Spleen (tissue), 11 donors: ENCODE data around the gene TMEM135. TPM values are rescaled to one million over a fixed set of nuclear protein-coding genes. Genes with fewer than 3 reads are reported as not detected.
"Not testable (repeated sequence)": the region's sequence is repeated elsewhere in the genome, so short reads cannot be mapped to it uniquely, and the experiment has no call there.

Source experiments
- DNase-seq: peaks from one replicate; pipeline ENCODE4 v3.0.0-alpha.2; 2020
- H3K27ac ChIP-seq, 8 donors: fragments of 200-600 bp; sonication (generic) in 7 of 8; 1 replicate in 4 of 8; 2 replicates in 4 of 8; pipeline versions ENCODE4 v1.5.0 to v1.8.0; 2016 to 2021; ENCODE audit warnings: inconsistent platforms in 4 of 8, mild to moderate bottlenecking in 4 of 8, moderate library complexity in 1 of 8
- H3K27me3 ChIP-seq, 7 donors: fragments of 200-600 bp; sonication (generic) in 6 of 7; replicated peaks in 1 of 7; 1 replicate in 4 of 7; 2 replicates in 3 of 7; pipeline versions ENCODE4 v1.5.0 to v1.8.0; 2016 to 2021; ENCODE audit warnings: inconsistent platforms in 3 of 7, mild to moderate bottlenecking in 1 of 7
- H3K36me3 ChIP-seq, 6 donors: fragments of 200-600 bp; sonication (generic) in 5 of 6; 1 replicate in 4 of 6; 2 replicates in 2 of 6; pipeline versions ENCODE4 v1.5.0 to v1.8.0; 2016 to 2021; ENCODE audit warnings: inconsistent platforms in 2 of 6
- H3K4me1 ChIP-seq, 6 donors: fragments of 200-600 bp; sonication (generic) in 5 of 6; 1 replicate in 3 of 6; 2 replicates in 3 of 6; pipeline versions ENCODE4 v1.5.0 to v1.8.0; 2016 to 2021; ENCODE audit warnings: inconsistent platforms in 3 of 6
- H3K4me3 ChIP-seq, 8 donors: fragments of 200-600 bp; sonication (generic) in 7 of 8; 1 replicate in 4 of 8; 2 replicates in 4 of 8; pipeline versions ENCODE4 v1.5.0 to v1.8.0; 2016 to 2021; ENCODE audit warnings: inconsistent platforms in 4 of 8, mild to moderate bottlenecking in 4 of 8, moderate library complexity in 2 of 8
- H3K9me3 ChIP-seq, 8 donors: fragments of 200-600 bp; sonication (generic) in 7 of 8; 1 replicate in 4 of 8; 2 replicates in 4 of 8; pipeline versions ENCODE4 v1.5.0 to v1.8.0; 2016 to 2021; ENCODE audit warnings: inconsistent platforms in 4 of 8
- POLR2A ChIP-seq, 3 donors: fragments of 450-650 bp; IDR thresholded peaks; one replicate each; pipeline ENCODE4 v1.5.1; 2017; ENCODE audit warnings: antibody characterized with exemption in 3 of 3, mild to moderate bottlenecking in 1 of 3
- POLR2AphosphoS5 ChIP-seq, 3 donors: sonication (generic); formaldehyde crosslinking; IDR thresholded peaks; one replicate each; pipeline ENCODE4 v1.5.1; 2017; ENCODE audit warnings: antibody characterized with exemption in 3 of 3
- WGBS, 5 donors: extraction: QIAGEN DNeasy Blood & Tissue Kit in 3 of 5; methylation state at CpG; one replicate each; pipeline versions ENCODE4 v1.1.5 to v1.1.7; 2013 to 2018; 5-methylcytosine and 5-hydroxymethylcytosine counted together
- intact Hi-C: fragments of 100-400 bp; cut with DNase I; formaldehyde crosslinking; loops from one replicate; pipeline ENCODE4 v1.15.0; 2023; ENCODE audit warnings: low total_unique reads
- polyA plus RNA-seq, 3 donors: library from polyadenylated mRNA; stranded (reverse); fragments of 200-250 nt; gene quantifications; one replicate each; pipeline ENCODE4 v1.2.1, GENCODE V29; 2013
- total RNA-seq, 7 donors: library from RNA; depleted of rRNA in 3 of 7; stranded (reverse); fragments of >200 nt in 3 of 7; fragmentation: NEBNext Ultra II Directional in 4 of 7; extraction: Animal tissue kit (Norgen Biotek cat#: 25700) in 4 of 7; gene quantifications; one replicate each; pipeline versions ENCODE4 v1.1.0 to v1.2.1, GENCODE V29; 2016 to 2021
- TF ChIP-seq, protein P1 (sequence below), 11 experiments: fragments of 200-600 bp in 7 of 11; fragments of 450-650 bp in 4 of 11; sonication (generic) in 4 of 11; IDR thresholded peaks in 8 of 11; conservative IDR thresholded peaks in 3 of 11; 1 replicate in 7 of 11; 2 replicates in 4 of 11; pipeline versions ENCODE4 v1.4.0 to v1.8.0; 2016 to 2021; ENCODE audit warnings: antibody characterized with exemption in 11 of 11, inconsistent platforms in 4 of 11, mild to moderate bottlenecking in 1 of 11
- donor health status: healthy with polysubstance abuse.
- donor health status: DM: no; HTN: no; CAD: no; lungs with moderate emphysema.
- donor health status: DM: no; HTN: no; CAD: no.
- donor health status: Bipolar disorder and iron deficiency.
- donor health status: healthy.
- donor health status: DM: no; HTN: no; CAD: no.
- donor health status: DM: yes; HTN: yes; CAD: no.

Gene TMEM135
- total and polyA plus RNA-seq, 10 donors, result 3.5 to 31.7 (median 20.7) TPM

DNA sequence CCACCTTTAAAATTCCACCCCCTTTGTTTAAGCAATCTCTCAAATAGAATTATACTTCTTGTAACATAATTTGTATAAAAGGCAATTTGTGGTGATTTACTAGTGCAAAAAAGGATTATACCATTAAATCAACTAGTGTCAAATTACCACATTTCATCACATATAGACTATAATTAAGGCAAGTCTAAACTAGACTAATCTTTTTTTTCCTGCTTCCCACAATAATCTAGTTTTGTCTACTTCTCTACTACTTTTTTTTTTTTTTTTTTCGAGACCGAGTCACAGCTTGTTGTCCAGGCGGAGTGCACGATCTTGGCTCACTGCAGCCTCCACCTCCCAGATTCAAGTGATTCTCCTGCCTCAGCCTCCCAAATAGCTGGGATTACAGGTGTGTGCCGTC is 46.4 kb upstream of the TMEM135 start:
- intact Hi-C loops, result no loop called here
- 88 to 97% (median 95%) methylated on average over 5 of the region's 5 CpGs for WGBS, 5 donors
- H3K27ac ChIP-seq, result no peak overlapping the region
- no peaks in the 10 kb centered on the region for H3K27me3 ChIP-seq
- DNase-seq, result no peak
- no peak for TF ChIP-seq POLR2AphosphoS5 (IDR thresholded peaks at IDR 0.05)
- no peak for TF ChIP-seq POLR2A (IDR thresholded peaks at IDR 0.05)
- TF ChIP-seq, protein P1, sequence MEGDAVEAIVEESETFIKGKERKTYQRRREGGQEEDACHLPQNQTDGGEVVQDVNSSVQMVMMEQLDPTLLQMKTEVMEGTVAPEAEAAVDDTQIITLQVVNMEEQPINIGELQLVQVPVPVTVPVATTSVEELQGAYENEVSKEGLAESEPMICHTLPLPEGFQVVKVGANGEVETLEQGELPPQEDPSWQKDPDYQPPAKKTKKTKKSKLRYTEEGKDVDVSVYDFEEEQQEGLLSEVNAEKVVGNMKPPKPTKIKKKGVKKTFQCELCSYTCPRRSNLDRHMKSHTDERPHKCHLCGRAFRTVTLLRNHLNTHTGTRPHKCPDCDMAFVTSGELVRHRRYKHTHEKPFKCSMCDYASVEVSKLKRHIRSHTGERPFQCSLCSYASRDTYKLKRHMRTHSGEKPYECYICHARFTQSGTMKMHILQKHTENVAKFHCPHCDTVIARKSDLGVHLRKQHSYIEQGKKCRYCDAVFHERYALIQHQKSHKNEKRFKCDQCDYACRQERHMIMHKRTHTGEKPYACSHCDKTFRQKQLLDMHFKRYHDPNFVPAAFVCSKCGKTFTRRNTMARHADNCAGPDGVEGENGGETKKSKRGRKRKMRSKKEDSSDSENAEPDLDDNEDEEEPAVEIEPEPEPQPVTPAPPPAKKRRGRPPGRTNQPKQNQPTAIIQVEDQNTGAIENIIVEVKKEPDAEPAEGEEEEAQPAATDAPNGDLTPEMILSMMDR (IDR thresholded peaks at IDR 0.05 in 8 of 11, conservative IDR thresholded peaks at IDR 0.05 in 3 of 11), result no peak
- H3K4me3 ChIP-seq, result no peak overlapping the region
- H3K9me3 ChIP-seq, result no peaks in the 10 kb centered on the region
- no peaks in the 10 kb centered on the region for H3K36me3 ChIP-seq
- H3K4me1 ChIP-seq, result peaks cover 0 to 4% (median 0%) of the 10 kb centered on the region in 6 donors

DNA sequence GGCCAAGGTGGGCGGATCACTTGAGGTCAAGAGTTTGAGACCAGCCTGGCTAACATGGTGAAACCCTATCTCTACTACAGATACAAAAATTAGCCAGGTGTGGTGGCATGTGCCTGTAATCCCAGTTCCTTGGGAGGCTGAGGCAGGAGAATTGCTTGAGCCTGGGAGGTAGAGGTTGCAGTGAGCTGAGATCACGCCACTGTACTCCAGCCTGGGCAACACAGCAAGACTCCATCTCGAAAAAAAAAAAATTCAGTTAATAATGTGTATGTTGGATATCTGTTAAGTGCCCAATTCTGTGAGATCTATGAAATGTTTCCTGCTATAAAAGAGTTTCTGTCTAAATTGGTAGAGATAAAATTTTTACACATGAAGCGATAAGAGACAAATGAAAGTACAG is 45.4 kb upstream of the TMEM135 start:
- H3K4me1 ChIP-seq, H3K9me3 ChIP-seq, intact Hi-C loops, DNase-seq, H3K27me3 ChIP-seq, H3K4me3 ChIP-seq, H3K36me3 ChIP-seq: not testable (repeated sequence)
- peak overlapping the region in 5 of 8 donors; percentile 23 to 59 (median 48) for H3K27ac ChIP-seq
- WGBS, 5 donors, result 84 to 92% (median 90%) methylated on average over 4 of the region's 4 CpGs

DNA sequence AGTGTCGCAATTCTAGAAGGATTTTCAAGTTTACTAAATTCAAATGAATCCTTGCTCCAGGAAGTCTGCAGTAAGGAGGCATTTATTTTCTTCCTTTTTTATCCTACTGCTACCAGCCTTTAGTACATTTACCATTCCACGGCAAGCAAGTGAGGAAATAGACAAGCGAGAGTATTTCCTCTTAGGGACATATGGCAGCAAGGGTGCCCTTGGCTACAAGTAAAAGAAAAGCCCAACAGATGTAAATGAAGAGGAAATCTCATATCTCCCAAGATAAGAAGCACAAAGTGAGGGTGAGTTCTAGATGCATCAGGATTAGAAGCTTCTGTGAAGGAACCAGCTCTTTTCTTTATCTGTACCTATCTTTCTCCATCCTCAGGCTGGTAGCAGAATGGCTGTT is 44.7 kb upstream of the TMEM135 start:
- no peak for DNase-seq
- no peaks in the 10 kb centered on the region for H3K36me3 ChIP-seq
- H3K27me3 ChIP-seq, result no peaks in the 10 kb centered on the region
- intact Hi-C loops, result no loop called here
- H3K4me3 ChIP-seq, result no peak overlapping the region
- peak overlapping the region in 5 of 8 donors; percentile 23 to 59 (median 48) for H3K27ac ChIP-seq
- peaks cover 0 to 4% (median 0%) of the 10 kb centered on the region in 6 donors for H3K4me1 ChIP-seq
- no peaks in the 10 kb centered on the region for H3K9me3 ChIP-seq
- TF ChIP-seq POLR2AphosphoS5 (IDR thresholded peaks at IDR 0.05) (no peak), POLR2A (IDR thresholded peaks at IDR 0.05) (no peak)
- TF ChIP-seq, protein P1 (IDR thresholded peaks at IDR 0.05 in 8 of 11, conservative IDR thresholded peaks at IDR 0.05 in 3 of 11), result no peak
- 42 to 59% (median 52%) methylated on average over 3 of the region's 3 CpGs for WGBS, 5 donors

DNA sequence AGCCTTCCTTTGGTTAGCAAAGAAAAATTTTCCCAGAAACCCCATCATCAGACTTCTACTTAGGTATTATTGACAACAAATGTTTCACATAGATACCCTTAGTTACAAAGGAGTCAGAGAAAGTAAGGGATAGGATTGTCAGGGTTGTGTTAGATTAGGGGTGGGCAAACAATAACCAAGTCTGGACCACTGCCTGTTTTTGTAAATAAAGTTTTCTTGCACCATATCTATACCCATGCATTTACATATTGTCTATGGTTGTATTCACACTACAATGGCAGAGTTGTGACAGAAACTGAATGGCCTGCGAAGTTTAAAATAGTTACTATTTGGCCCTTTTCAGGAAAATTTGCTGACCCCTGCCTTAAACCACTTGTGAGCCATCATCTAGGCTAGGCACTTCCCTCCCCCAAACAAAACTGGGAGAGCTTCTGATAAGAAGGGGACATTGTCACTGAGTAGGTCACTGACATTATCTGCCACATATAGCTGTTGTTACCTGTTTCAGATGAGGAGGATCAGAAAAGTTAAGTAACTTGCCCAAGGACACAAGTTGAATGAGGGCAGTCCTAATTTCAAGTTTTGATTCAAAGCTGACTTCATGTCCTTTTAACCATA is 40.7 kb upstream of the TMEM135 start:
- Histone ChIP-seq H3K4me3 (no peak overlapping the region), H3K36me3 (no peaks in the 10 kb centered on the region), H3K9me3 (no peaks in the 10 kb centered on the region), H3K27me3 (no peaks in the 10 kb centered on the region), H3K27ac (no peak overlapping the region), H3K4me1 (peaks cover 0 to 4% (median 0%) of the 10 kb centered on the region in 6 donors)
- intact Hi-C loops, result no loop called here
- TF ChIP-seq POLR2A (IDR thresholded peaks at IDR 0.05), result no peak
- TF ChIP-seq, protein P1 (IDR thresholded peaks at IDR 0.05 in 8 of 11, conservative IDR thresholded peaks at IDR 0.05 in 3 of 11), result no peak
- TF ChIP-seq POLR2AphosphoS5 (IDR thresholded peaks at IDR 0.05), result no peak
- 86 to 95% (median 91%) methylated on average over 1 of the region's 1 CpG for WGBS, 5 donors
- no peak for DNase-seq
